A549 (cell line): Measurements from ENCODE around the gene BNIPL.

Experiments
- EP300 ChIP-seq, 2 experiments: fragments of >200 bp; sonication (Bioruptor Twin); formaldehyde crosslinking; IDR thresholded peaks; 2 replicates in 1 of 2; 3 replicates in 1 of 2; pipeline ENCODE4 v1.6.1; 2016 to 2017
- RAD21 ChIP-seq, 2 experiments: fragments of >200 bp in 1 of 2; sonication (Bioruptor Twin) in 1 of 2; formaldehyde crosslinking in 1 of 2; IDR thresholded peaks in 1 of 2; conservative IDR thresholded peaks in 1 of 2; 2 replicates in 1 of 2; 3 replicates in 1 of 2; pipeline ENCODE4 v1.6.1; 2012 to 2018; ENCODE audit warnings: inconsistent platforms in 1 of 2
- TF ChIP-seq, protein P1 (sequence below): fragments of >200 bp; sonication (Bioruptor Twin); formaldehyde crosslinking; IDR thresholded peaks from 3 replicates; pipeline ENCODE4 v1.5.1; 2016

DNA sequence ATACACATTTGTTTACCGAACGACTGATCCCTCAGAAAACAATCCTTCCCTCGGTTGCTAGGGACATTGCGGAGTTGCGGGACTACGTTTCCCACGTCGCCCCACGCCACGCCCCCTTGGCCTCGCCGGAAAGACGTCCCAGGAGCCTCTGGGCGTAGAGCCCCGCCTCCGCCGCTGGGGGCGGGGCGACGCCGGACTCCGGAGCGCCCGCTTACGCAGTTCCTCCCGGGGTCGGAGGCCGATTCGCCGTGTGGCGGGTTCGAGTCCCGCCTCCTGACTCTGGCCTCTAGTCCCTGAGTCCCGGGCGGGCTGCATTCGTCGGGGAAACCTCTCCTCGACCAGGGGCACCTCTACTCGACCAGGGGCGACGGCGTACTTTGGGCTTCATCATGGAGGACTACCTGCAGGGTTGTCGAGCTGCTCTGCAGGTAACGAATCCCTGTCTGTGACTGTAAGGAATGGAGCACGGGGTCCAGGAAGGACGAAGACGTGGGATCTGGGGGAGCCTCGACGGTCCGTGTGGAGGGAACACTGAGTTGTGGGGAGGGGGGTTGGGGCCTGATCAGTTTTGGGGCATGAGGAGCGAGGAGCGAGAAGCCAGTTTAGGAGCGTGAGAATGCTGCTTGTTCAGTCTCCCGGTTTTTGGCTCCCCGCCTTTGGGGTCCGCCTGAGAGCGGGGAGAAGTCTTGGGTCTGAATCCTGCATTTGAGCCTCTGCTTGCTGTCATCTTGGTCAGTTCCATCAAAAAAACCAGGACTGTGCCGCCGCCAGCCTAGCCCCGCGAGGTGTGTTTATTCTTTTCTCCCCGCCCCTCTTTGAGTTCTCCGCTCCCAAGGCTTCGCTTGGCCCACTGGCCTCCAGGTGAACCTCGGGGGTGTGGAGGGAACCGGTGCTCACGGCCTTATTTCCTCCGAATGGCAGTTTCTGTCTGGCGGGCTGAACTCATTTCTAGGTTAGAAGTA, 27.9 kb upstream of the BNIPL start, which contains the start of gene PRUNE1:
- TF ChIP-seq, protein P1, sequence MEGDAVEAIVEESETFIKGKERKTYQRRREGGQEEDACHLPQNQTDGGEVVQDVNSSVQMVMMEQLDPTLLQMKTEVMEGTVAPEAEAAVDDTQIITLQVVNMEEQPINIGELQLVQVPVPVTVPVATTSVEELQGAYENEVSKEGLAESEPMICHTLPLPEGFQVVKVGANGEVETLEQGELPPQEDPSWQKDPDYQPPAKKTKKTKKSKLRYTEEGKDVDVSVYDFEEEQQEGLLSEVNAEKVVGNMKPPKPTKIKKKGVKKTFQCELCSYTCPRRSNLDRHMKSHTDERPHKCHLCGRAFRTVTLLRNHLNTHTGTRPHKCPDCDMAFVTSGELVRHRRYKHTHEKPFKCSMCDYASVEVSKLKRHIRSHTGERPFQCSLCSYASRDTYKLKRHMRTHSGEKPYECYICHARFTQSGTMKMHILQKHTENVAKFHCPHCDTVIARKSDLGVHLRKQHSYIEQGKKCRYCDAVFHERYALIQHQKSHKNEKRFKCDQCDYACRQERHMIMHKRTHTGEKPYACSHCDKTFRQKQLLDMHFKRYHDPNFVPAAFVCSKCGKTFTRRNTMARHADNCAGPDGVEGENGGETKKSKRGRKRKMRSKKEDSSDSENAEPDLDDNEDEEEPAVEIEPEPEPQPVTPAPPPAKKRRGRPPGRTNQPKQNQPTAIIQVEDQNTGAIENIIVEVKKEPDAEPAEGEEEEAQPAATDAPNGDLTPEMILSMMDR: no peak
- TF ChIP-seq EP300 (IDR thresholded peaks at IDR 0.05) (no peak), RAD21 (conservative IDR thresholded peaks at IDR 0.05 in 1 of 2, IDR thresholded peaks at IDR 0.05 in 1 of 2) (no peak)
